Ishikawa (cell line): Measurements from ENCODE around the gene COPZ1.

Experiments
- CEBPB ChIP-seq: IDR thresholded peaks from 2 replicates; pipeline ENCODE4 v1.6.1; 2012
- EP300 ChIP-seq: IDR thresholded peaks from 2 replicates; pipeline ENCODE4 v1.6.1; 2012; ENCODE audit warnings: borderline replicate concordance
- NFIC ChIP-seq: IDR thresholded peaks from 2 replicates; pipeline ENCODE4 v1.6.1; 2012
- RAD21 ChIP-seq: IDR thresholded peaks from 2 replicates; pipeline ENCODE4 v1.6.1; 2012; ENCODE audit warnings: low read depth
- REST ChIP-seq: IDR thresholded peaks from 2 replicates; pipeline ENCODE4 v1.6.1; 2012; ENCODE audit warnings: low read depth, mild to moderate bottlenecking
- TCF12 ChIP-seq: IDR thresholded peaks from 2 replicates; pipeline ENCODE4 v1.6.1; 2012; ENCODE audit warnings: low read depth
- TEAD4 ChIP-seq: IDR thresholded peaks from 2 replicates; pipeline ENCODE4 v1.6.1; 2012

- TF ChIP-seq EP300 (no peak), TEAD4 (peak; percentile 64; the same call in 1 of the 2 replicates), TCF12 (no peak; the same call in 1 of the 2 replicates), CEBPB (no peak; the same call in 1 of the 2 replicates), NFIC (0 out of 2 replicates have a peak, but pooled peaks have one; percentile 30), RAD21 (peak; percentile 93), REST (no peak)
Measured at GRCh38 chr12:54368709-54369596, 44.0 kb downstream of the COPZ1 start.
